GM12801 (cell line): Measurements from ENCODE around the gene POGK.

ENCODE experiments used
- TF ChIP-seq, protein P1 (sequence below): IDR thresholded peaks from one replicate; pipeline ENCODE4 v1.5.1; 2011; ENCODE audit warnings: control low read depth; ENCODE audit not compliant: insufficient read length; ENCODE audit errors: extremely low read depth

Gene POGK

DNA sequence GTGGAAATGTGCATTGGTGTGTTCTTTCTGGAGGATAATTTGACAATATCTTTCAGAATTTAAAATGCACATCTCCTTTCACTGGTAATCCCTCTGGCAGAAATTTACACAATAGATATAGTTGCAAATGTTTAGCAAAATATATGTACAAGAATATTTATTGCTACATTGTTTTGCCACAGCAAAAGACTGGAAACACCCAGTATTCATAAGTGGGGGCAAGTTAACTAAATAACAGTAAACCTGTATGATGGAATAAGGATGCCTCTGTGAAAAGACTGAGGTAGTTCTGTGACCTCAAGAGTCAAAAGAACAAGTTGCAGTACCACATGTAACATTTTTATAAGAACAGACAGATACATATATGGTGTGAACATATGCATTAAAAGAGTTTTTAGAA is 50.5 kb downstream of the POGK start:
- TF ChIP-seq, protein P1, sequence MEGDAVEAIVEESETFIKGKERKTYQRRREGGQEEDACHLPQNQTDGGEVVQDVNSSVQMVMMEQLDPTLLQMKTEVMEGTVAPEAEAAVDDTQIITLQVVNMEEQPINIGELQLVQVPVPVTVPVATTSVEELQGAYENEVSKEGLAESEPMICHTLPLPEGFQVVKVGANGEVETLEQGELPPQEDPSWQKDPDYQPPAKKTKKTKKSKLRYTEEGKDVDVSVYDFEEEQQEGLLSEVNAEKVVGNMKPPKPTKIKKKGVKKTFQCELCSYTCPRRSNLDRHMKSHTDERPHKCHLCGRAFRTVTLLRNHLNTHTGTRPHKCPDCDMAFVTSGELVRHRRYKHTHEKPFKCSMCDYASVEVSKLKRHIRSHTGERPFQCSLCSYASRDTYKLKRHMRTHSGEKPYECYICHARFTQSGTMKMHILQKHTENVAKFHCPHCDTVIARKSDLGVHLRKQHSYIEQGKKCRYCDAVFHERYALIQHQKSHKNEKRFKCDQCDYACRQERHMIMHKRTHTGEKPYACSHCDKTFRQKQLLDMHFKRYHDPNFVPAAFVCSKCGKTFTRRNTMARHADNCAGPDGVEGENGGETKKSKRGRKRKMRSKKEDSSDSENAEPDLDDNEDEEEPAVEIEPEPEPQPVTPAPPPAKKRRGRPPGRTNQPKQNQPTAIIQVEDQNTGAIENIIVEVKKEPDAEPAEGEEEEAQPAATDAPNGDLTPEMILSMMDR: no peak

DNA sequence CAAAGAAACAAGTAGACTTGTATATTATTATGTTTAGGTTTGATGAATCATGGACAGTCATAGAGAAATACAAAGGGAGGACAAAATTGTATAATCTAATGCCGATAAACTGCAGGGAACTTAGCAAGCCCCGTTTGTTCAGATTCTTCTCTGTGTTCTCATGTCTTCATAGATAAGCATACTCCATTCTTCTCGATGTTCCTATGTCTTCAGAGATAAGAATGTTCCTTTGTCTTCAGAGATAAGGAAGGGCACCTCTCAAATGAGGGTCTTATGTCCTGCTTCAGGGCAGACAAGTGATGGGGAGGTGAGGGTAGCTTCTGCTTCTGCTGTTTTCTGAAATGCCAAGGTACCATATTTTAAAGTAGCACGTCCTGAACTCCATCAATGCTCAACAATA is 56.5 kb downstream of the POGK start:
- TF ChIP-seq, protein P1: no peak

DNA sequence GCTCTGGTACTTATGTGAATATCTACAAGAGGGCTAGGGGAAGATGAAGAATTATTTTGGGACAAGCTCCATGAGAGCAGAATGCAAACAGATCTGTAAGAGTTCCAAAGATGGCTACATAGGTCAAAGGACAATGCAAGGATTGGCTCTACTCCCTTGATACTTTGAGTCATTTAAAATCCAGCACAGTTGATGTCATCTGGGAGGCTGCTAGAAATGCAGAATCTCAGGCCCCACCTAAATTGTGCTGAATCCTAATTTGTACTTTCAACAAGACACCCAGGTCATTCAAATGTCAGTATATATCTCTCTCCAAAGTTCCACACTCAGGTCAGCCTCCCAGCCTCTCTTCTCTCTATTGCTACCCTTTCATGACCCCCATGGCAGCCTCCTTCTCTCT is 60.5 kb downstream of the POGK start:
- TF ChIP-seq, protein P1: no peak

DNA sequence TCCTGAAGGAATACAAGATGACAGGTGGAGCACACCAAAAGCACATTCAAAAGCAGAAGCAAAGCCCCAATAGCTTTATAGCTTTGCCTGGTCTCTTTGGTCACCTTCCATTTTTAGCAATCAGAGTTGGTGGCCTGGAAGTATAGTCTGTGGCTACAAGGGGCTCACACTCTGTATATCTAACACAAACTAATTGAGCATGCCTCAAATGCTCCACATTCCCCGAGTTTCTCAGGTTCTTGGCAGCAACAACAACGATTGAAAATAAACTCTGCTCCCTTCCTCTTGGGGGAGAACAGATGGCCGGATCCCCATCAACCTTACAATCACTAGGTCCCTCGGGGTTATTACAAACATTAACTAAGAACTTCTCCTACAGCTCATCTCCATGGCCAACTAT is 61.7 kb downstream of the POGK start:
- TF ChIP-seq, protein P1: no peak

DNA sequence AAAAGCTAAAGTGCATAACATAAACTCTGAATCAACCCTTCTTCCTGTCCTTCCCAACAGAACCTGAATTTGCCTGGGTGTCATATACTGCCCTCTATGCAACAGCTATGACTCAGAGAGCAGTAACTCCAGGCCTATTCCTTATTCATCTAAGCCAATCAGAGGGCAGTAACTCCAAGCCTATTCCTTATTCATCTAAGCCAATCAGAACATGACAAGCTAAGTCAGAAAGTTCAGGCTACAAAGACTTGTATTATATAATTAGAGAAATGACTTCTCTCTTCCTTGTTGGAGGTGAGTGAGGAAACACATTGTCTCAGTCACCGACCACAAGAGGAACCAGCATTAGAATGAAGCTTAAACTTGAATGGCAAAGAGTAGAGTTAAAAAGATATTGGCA is 63.0 kb downstream of the POGK start:
- TF ChIP-seq, protein P1: no peak

DNA sequence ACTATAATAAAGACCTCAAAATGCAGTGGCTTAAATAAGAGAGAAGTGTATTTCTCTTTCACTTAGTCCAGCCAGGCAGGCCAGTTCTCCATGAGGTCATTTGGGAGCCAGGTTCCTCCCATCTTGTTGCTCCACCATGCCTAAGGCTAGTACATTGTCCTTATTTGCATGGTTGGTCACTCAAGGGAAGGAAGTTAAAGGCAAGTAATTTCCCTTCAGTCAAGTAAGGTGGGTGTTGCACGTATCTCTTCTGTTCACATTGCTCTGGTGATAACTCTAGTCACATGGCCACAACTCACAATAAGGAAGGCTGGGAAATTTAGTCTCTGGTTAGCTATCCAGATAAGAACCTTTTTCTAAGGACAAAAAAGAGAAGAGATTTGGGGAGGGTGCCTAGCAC is 64.0 kb downstream of the POGK start:
- TF ChIP-seq, protein P1: no peak

DNA sequence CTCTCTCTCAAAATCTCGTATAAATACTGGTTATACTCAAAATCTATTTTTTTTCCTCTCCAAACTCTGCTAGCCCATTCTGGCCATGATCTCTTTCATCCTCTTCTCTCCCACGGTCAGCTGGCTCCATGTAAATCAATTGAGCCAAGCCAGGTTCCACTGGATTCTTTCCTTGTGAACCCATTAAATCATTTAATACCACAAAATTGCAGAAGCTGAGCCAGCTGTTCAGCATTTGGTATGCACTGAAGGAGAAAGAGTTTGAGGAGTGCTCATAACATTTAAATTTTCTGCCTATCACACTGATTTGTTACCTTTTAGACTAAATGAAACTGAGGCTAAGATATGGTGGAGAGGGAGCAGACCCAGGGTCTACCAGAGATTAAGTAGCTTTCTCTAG is 65.9 kb downstream of the POGK start:
- TF ChIP-seq, protein P1: no peak

DNA sequence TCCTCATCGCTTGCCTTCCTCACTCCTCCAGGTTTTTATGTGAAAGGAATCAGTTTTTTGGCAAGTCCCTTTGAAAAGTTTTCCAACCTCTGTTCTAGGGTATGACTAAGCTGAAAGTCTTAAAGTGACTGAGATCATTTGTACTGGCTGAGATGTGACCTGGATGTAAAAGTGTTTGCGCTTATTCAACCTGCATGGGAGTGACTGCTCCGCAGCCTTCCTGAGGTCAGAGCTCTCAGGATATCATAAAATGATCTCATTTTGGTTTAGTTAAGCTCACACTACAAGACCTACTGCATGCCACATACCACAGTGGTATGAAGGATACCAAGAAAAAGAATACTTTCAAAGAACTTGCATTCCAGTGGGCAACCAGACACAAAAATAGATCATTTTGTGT is 66.6 kb downstream of the POGK start:
- TF ChIP-seq, protein P1: no peak
